Tibial nerve (tissue), 4 donors: Measurements from ENCODE around the gene GATAD2A. TPM values are rescaled to one million over a fixed set of nuclear protein-coding genes. Genes with fewer than 3 reads are reported as not detected.

Experiments used
- DNase-seq, 2 donors: peaks; one replicate each; pipeline ENCODE4 v3.0.0-alpha.2; 2019; ENCODE audit warnings: low spot score in 2 of 2
- H3K27ac ChIP-seq, 4 donors: fragments of 200-600 bp; sonication (generic) in 3 of 4; one replicate each; pipeline ENCODE4 v1.5.1; 2017 to 2019; ENCODE audit warnings: mild to moderate bottlenecking in 1 of 4
- H3K27me3 ChIP-seq, 2 donors: fragments of 200-600 bp; sonication (generic) in 1 of 2; one replicate each; pipeline versions ENCODE4 v1.5.1 to v1.6.0; 2017 to 2019
- H3K36me3 ChIP-seq, 3 donors: fragments of 200-600 bp; sonication (generic); one replicate each; pipeline ENCODE4 v1.5.1; 2018 to 2019
- H3K4me1 ChIP-seq, 4 donors: fragments of 200-600 bp; sonication (generic) in 3 of 4; one replicate each; pipeline ENCODE4 v1.5.1; 2017 to 2019
- H3K4me3 ChIP-seq, 4 donors: fragments of 200-600 bp; sonication (generic) in 3 of 4; one replicate each; pipeline ENCODE4 v1.5.1; 2017 to 2019; ENCODE audit warnings: mild to moderate bottlenecking in 1 of 4, moderate library complexity in 1 of 4
- H3K9me3 ChIP-seq, 4 donors: fragments of 200-600 bp; sonication (generic) in 3 of 4; one replicate each; pipeline ENCODE4 v1.5.1; 2017 to 2019
- EP300 ChIP-seq, 2 donors: sonication (generic); formaldehyde crosslinking; IDR thresholded peaks; one replicate each; pipeline ENCODE4 v1.6.1; 2017; ENCODE audit warnings: antibody characterized with exemption in 2 of 2, mild to moderate bottlenecking in 1 of 2
- POLR2A ChIP-seq, 2 donors: fragments of 450-650 bp; IDR thresholded peaks; one replicate each; pipeline ENCODE4 v1.6.1; 2017; ENCODE audit warnings: antibody characterized with exemption in 2 of 2, mild to moderate bottlenecking in 2 of 2, moderate library complexity in 2 of 2
- WGBS, 2 donors: methylation state at CpG; one replicate each; pipeline ENCODE4 v1.1.5; 2018; 5-methylcytosine and 5-hydroxymethylcytosine counted together
- total RNA-seq, 4 donors: library from RNA; depleted of rRNA; stranded (reverse); fragments of >200 nt; gene quantifications; one replicate each; pipeline ENCODE4 v1.1.0, GENCODE V29; 2016
- TF ChIP-seq, protein P1 (sequence below), 5 experiments: fragments of 200-600 bp in 3 of 5; fragments of 450-650 bp in 2 of 5; sonication (generic) in 3 of 5; IDR thresholded peaks; one replicate each; pipeline ENCODE4 v1.5.1; 2016 to 2019; ENCODE audit warnings: antibody characterized with exemption in 5 of 5, mild to moderate bottlenecking in 3 of 5, moderate library complexity in 2 of 5

Gene GATAD2A
- total RNA-seq, 4 donors from 2014 or later, result 34.1 to 69.6 (median 36.8) TPM

DNA sequence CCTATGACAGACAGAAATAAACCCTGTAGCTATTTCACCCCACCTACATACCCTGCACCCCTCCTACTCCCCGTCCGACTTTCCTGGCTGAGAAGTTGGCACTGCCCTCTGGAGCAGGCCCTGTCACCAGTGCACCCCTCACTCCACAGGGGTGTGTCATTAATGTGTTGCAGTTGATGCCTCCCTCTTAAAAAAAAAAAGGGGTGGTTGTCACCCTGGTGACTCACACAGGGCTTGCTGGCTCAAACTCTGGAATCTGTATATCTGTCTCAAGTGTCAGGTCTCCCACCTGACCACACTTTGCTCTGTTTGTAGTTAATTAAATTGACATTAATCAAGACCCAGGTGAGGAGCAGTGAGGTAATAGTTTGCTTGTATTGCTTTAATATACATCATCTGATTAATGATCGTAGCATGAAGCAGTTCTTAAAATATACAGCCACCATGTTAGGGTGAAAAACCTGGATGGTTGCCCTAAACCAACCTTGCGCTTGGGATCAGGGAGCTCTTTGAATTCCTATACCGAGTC lies 2.0 kb upstream of the GATAD2A start:
- 86% methylated on average over 5 of the region's 5 CpGs for WGBS, 2 donors
- Histone ChIP-seq H3K36me3 (no peaks in the 10 kb centered on the region), H3K27ac (peak overlapping the region in 2 of 4 donors; percentile 43 to 96)

DNA sequence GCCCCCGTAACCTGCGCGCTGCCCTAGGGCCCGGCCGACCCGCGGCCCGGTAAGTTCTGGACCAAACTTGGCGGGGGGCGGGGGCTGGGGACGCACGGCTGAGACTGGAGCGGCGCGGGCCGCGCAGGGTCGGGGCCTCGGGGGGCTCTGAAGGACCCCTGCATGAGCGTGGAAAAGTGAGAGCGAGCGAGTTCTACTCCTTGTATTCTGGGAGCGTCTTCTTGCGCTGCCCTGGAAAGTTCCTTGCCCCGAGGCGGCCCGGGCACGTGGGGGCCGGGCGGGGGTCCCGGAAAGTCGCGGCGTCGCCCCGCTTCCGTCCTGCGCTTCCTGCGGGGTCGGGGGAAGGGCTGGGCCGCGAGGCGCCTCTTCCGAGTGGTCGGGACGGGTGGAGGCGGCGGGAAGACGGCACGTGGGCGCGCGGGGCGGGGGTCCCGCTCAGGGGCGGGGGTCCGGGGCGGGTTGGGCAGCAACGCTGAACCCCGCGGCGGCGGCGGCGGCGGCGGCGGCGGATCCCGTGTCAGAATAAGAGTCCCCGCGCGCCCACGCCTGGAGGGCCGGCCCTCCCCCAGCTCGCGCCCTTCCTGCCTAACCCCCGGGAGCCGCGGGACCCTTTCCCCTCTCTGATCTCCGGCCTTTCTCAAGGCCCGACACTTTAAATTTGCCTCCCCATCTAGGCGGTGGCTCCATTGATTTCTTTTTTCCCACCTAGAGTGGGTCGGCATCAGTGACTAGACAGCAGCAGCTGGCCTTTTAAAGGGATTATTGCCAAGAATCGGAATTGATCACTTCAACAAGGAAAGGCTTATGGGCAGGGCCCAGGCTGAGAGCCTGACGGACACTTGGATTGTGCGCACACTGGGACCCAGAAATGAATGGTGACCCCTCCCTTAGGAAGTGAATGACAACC lies 749 bp downstream of the GATAD2A start:
- Histone ChIP-seq H3K9me3 (no peaks in the 10 kb centered on the region), H3K36me3 (no peaks in the 10 kb centered on the region), H3K4me3 (peak overlapping the region; percentile 68 to 98 (median 92)), H3K27ac (peak overlapping the region; percentile 61 to 92 (median 90)), H3K27me3 (no peaks in the 10 kb centered on the region), H3K4me1 (peaks cover 0 to 64% (median 25%) of the 10 kb centered on the region in 4 donors)
- no peak for TF ChIP-seq POLR2A (IDR thresholded peaks at IDR 0.05)
- TF ChIP-seq, protein P1, sequence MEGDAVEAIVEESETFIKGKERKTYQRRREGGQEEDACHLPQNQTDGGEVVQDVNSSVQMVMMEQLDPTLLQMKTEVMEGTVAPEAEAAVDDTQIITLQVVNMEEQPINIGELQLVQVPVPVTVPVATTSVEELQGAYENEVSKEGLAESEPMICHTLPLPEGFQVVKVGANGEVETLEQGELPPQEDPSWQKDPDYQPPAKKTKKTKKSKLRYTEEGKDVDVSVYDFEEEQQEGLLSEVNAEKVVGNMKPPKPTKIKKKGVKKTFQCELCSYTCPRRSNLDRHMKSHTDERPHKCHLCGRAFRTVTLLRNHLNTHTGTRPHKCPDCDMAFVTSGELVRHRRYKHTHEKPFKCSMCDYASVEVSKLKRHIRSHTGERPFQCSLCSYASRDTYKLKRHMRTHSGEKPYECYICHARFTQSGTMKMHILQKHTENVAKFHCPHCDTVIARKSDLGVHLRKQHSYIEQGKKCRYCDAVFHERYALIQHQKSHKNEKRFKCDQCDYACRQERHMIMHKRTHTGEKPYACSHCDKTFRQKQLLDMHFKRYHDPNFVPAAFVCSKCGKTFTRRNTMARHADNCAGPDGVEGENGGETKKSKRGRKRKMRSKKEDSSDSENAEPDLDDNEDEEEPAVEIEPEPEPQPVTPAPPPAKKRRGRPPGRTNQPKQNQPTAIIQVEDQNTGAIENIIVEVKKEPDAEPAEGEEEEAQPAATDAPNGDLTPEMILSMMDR (IDR thresholded peaks at IDR 0.05), result no peak
- TF ChIP-seq EP300 (IDR thresholded peaks at IDR 0.05), result no peak
- WGBS, 2 donors, result 1% methylated on average over 31 to 42 of the region's 87 CpGs
- no peak for DNase-seq

More for the DNA sequence above, 2.0 kb upstream of the GATAD2A start:
- Histone ChIP-seq H3K4me1 (peaks cover 0 to 46% (median 16%) of the 10 kb centered on the region in 4 donors), H3K27me3 (no peaks in the 10 kb centered on the region), H3K4me3 (no peak overlapping the region), H3K9me3 (no peaks in the 10 kb centered on the region)
- DNase-seq, result no peak
- TF ChIP-seq, protein P1 (IDR thresholded peaks at IDR 0.05), result no peak

DNA sequence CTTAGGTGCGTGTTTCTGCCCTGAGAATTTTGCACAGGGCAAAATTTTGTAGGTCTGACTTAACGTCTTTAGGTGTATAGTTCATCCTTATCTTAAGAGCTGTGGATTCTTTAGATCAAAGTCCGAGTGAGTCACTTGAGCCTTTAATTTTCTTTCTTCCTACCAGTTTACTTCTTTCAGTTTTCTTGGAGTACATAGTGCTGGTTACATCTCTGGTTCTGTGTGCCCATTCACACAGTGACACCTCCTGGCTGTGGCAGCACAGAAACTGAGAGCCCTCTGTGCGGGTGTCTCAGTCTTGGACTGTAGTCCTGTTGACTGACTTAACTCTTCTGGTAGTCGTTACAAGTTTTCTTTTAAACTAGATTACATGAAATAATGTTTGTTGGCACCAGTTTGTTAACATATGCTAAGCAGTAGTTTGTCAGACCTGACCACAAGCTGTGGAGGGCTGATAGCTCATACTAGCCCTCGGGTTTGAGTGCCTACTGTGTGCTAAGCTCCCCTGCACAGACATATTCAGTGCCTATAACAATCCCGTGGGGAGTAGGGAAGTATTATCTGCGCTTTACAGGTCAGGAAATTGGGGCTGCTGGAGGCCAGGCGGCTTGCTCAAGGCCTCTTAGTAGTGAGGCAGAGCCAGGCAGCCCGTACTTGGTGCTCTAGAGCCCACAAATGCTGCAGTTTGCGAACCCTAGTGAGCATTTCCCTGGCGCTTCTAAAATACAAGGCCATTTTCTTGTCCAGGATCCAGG lies 1.6 kb downstream of the GATAD2A start:
- Histone ChIP-seq H3K9me3 (no peaks in the 10 kb centered on the region), H3K27me3 (no peaks in the 10 kb centered on the region), H3K4me1 (peaks cover 0 to 69% (median 25%) of the 10 kb centered on the region in 4 donors), H3K36me3 (no peaks in the 10 kb centered on the region), H3K4me3 (peak overlapping the region; percentile 68 to 98 (median 92)), H3K27ac (peak overlapping the region; percentile 61 to 92 (median 90))
- 20 to 38% methylated on average over 12 of the region's 12 CpGs for WGBS, 2 donors
- TF ChIP-seq EP300 (IDR thresholded peaks at IDR 0.05) (no peak), POLR2A (IDR thresholded peaks at IDR 0.05) (no peak)
- TF ChIP-seq, protein P1 (IDR thresholded peaks at IDR 0.05), result peak in 4 of 5 experiments; percentile 9 to 23 (median 14)
- DNase-seq, result no peak

DNA sequence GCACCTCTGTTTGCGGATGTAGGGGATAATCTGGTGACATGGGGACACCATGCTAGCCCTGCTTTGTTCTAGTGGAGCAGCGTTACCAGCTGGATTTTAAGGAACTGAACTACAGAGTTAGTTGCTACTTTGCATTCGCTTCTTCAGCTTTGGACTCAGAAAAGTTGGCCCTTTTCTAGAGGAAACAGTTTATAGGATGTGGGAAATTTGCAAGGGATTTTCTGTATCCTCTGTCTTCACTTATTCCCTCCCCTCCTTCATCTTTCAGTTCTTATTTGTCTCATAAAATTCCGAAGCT lies 2.1 kb downstream of the GATAD2A start:
- H3K4me3 ChIP-seq, result peak overlapping the region in 1 of 4 donors; percentile 98
- TF ChIP-seq POLR2A (IDR thresholded peaks at IDR 0.05), result no peak
- TF ChIP-seq, protein P1 (IDR thresholded peaks at IDR 0.05), result no peak
- no peak for TF ChIP-seq EP300 (IDR thresholded peaks at IDR 0.05)
- no peaks in the 10 kb centered on the region for H3K9me3 ChIP-seq
- H3K36me3 ChIP-seq, result no peaks in the 10 kb centered on the region
- no peak for DNase-seq
- H3K4me1 ChIP-seq, result peaks cover 0 to 69% (median 25%) of the 10 kb centered on the region in 4 donors
- H3K27ac ChIP-seq, result peak overlapping the region in 3 of 4 donors; percentile 89 to 92 (median 91)
- WGBS, 2 donors, result 72 to 74% methylated on average over 4 of the region's 4 CpGs
- H3K27me3 ChIP-seq, result no peaks in the 10 kb centered on the region
